ENCODE results near the gene CCDC61.

The CCDC61 gene

DNA sequence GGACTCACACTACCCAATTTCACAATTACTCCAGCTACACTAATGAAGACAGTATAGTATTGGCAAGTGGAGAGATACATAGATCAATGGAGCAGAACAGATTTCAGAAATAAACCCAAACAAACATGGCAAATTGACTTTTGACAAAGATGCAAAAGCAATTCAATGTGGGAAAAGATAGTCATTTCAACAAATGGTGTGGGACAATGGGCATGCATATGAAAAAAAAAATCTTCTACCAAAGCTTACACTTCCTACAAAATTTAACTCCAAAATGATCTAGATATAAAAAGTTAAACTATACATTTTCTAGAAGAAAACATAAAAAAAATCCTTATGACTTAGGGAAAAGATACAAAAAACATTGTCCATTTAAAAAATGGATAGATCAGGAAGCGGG is 48.3 kb downstream of the CCDC61 start:
- DNase-seq: no peak

DNA sequence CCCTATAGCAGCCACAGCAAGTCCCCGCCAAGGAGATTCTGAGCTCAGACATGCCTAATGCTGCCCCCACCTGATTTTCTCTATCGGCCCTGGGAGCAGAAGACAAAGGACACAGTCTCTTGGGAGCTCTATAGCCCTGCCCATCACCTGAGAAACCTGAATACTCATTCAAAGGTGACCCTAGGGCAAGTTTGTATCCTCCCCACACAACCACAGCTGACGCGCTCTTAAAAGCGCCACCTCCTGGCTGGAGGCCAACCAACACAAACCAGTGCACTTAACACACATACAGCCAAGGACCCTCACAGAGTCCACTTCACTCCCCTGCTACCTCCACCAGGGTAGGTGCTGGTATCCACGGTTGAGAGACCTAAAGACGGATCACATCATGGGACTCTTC is 54.3 kb downstream of the CCDC61 start:
- DNase-seq: no peak

DNA sequence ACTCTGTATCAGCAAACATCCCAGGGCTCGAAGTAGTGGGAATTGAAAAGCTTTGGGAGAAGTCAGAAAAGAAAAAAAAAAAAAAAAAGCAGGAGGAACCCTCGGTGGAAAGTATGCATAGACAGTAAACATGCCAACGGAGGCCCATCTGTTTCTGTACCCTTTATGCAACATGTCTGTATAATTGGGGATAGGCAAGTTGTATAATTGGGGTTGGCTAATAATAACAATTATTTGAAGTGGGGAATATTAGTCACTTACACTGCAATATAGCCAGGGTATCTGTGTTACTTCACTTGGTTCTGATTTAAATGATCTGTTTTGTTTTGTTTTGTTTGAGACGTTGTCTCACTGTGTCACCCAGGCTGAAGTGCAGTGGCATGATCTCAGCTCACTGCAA is 57.6 kb downstream of the CCDC61 start:
- DNase-seq: no peak

DNA sequence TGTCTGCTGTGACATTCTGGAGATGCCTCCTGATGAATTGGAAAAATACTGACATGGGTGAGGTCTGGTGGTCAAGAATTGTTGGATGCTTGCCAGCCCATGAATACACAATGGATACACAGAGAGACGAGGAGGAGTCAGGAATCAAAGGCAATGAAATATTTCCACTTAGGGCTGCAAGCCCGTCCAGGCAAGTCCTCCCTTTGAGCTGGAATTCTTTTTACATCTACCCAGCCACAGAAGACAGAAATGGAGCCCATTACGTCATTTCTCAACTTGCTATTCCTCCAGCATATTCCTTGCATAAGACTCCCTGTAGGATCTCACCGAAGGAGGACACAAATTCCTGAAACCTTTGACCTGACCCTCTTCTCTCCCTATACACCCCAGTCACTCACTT is 61.3 kb downstream of the CCDC61 start:
- no peak for DNase-seq

DNA sequence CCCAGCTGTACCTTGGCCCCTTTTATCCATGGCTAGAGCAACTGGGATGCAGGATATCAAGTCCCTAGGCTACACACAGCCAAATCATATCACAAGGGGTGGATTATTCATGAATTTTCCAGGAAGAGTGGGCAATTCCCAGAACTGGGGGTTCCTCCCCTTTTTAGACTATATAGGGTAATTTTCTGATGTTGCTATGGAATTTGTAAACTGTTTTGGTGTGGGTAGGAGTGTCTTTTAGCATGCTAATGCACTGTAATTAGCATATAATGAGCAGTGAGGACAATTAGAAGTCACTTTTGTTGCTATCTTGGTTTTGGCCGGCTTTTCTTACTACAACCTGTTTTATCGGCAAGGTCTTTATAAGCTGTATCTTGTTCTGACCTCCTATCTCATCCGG is 63.5 kb downstream of the CCDC61 start:
- no peak for DNase-seq

DNA sequence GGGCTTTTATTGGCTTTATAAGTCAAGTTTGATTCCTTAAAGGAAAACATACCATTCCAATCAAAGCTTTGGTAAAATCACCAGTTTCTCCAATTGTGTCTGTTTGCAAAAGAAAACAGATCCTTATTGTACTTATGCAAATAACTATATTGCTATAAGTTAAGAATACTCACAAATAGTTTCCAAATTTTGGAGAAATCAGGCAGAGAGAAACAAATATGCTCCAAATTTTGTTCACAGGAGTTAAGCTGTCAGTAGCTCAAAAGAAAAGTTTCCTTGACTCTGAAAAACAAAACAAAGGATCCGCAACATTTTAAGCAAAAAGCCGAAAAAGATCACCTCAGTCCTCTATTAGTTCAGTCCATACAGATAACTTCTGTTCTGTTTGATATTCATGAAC is 64.7 kb downstream of the CCDC61 start:
- DNase-seq: no peak

DNA sequence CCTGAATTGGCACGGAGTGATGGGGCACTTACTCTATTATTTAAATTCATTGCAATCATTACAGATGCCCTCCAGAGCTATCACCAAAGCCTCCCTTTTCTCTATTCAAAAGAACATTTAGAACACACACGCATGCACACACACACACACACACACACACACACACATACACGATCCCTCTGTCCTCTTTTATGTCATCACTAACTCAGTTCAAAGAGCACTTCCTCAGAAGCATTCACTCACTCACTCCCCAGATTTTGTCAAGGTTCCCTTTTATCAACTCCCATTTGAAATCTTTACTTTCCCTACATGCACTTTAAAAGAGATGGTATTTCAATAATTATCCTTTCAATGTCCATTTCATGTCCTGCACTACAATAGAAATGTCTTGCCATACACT is 67.9 kb downstream of the CCDC61 start:
- no peak for DNase-seq

DNA sequence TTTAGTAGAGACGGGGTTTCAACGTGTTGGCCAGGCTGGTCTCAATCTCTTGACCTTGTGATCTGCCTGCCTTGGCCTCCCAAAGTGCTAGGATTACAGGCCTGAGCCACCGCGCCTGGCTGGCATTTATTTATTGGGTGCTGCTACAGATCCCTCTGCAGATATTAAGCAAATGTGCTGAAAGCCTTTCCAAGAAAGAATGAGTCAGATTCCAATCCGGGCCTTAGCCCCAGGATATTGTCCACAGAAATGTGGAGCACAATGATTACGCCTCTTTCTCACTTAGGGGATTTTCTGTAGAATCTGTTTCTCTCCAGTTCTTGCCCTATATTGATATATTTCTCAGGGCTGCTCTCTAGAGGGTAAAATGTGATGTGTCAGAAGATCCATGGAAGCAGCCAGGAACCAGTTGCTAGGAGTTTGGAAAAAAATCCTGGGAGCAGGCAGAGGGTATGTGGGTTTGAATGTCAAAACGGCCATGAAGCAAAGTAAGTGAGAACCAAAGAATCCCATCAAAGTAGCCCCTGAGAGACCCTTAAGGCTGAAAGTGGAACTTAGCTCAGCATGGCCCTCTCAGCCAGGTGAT is 70.3 kb downstream of the CCDC61 start:
- no peak for DNase-seq

DNA sequence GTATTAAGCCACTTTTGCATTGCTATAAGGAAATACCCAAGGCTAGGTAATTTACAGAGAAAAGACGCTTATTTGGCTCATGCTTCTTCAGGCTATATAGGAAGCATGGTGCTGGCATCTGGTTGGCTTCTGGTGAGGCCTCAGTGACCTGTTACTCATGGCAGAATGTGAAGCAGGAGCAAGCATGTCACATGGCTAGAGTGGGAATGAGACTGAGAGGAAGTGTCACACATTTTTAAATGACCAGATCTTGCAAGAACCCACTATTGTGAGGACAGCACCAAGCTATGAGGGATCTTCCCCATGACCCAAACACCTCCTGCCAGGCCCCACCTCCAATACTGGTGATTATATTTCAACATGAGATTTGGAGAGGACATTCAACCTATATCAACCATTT is 71.2 kb downstream of the CCDC61 start:
- no peak for DNase-seq

DNA sequence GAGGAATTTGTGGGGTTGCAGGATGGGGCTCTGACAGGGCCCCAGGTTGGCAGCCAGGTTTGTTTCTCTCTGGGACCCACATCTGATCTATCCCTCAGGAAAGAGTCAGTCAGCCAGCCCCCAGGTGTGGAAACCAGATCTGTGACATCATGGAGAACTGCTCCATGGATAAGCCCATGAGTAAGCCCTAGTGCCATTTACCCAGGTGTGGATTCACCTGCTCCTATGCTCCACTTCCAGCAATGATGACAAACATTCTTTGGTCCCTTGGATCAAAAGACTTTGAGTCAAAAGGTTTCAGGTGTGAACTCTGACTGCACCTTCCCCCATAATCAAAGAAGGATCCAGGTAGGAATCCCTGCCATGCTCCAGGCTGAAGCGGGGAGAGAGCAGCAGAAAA is 72.4 kb downstream of the CCDC61 start:
- no peak for DNase-seq

Data from activated effector memory CD4-positive, alpha-beta T cell treated with anti-CD3 and anti-CD28 coated beads, Interleukin-2, amount 50 U/mL, for 16 hours (primary cell).